Tibial nerve (tissue), 4 donors: Measurements from ENCODE around the gene LCT.

Experiments
- EP300 ChIP-seq, 2 donors: sonication (generic); formaldehyde crosslinking; IDR thresholded peaks; one replicate each; pipeline ENCODE4 v1.6.1; 2017; ENCODE audit warnings: antibody characterized with exemption in 2 of 2, mild to moderate bottlenecking in 1 of 2
- POLR2A ChIP-seq, 2 donors: fragments of 450-650 bp; IDR thresholded peaks; one replicate each; pipeline ENCODE4 v1.6.1; 2017; ENCODE audit warnings: antibody characterized with exemption in 2 of 2, mild to moderate bottlenecking in 2 of 2, moderate library complexity in 2 of 2
- TF ChIP-seq, protein P1 (sequence below), 5 experiments: fragments of 200-600 bp in 3 of 5; fragments of 450-650 bp in 2 of 5; sonication (generic) in 3 of 5; IDR thresholded peaks; one replicate each; pipeline ENCODE4 v1.5.1; 2016 to 2019; ENCODE audit warnings: antibody characterized with exemption in 5 of 5, mild to moderate bottlenecking in 3 of 5, moderate library complexity in 2 of 5

DNA sequence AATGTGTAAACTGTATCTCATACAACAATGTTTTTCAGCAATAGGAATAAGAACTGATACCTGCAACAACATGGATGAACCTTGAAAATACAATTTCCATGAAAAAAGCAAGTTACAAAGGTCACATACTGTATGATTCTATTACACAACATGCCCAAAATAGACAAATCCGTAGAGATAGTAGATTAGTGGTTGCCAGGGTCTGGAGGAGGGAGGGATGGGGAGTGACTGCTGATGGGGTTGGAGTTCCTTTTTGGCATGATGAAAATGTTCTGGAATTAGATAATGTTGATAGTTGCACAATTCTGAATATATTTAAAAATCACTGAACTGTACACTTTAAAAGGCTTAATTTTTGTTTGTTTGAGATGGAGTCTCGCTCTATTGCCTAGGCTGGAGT, 61.6 kb downstream of the LCT start:
- TF ChIP-seq, protein P1, sequence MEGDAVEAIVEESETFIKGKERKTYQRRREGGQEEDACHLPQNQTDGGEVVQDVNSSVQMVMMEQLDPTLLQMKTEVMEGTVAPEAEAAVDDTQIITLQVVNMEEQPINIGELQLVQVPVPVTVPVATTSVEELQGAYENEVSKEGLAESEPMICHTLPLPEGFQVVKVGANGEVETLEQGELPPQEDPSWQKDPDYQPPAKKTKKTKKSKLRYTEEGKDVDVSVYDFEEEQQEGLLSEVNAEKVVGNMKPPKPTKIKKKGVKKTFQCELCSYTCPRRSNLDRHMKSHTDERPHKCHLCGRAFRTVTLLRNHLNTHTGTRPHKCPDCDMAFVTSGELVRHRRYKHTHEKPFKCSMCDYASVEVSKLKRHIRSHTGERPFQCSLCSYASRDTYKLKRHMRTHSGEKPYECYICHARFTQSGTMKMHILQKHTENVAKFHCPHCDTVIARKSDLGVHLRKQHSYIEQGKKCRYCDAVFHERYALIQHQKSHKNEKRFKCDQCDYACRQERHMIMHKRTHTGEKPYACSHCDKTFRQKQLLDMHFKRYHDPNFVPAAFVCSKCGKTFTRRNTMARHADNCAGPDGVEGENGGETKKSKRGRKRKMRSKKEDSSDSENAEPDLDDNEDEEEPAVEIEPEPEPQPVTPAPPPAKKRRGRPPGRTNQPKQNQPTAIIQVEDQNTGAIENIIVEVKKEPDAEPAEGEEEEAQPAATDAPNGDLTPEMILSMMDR (IDR thresholded peaks at IDR 0.05), result no peak
- TF ChIP-seq EP300 (IDR thresholded peaks at IDR 0.05) (no peak), POLR2A (IDR thresholded peaks at IDR 0.05) (no peak)
